AG20443 (cell line): ENCODE measurements around the gene ENTPD6.
A peak's percentile ranks its signal among the peaks of the same experiment; 100 is the strongest.

ENCODE experiments used
- DNase-seq: peaks from one replicate; pipeline ENCODE4 v3.0.0; 2012; ENCODE audit warnings: low spot score, mixed read lengths

Gene ENTPD6

DNA sequence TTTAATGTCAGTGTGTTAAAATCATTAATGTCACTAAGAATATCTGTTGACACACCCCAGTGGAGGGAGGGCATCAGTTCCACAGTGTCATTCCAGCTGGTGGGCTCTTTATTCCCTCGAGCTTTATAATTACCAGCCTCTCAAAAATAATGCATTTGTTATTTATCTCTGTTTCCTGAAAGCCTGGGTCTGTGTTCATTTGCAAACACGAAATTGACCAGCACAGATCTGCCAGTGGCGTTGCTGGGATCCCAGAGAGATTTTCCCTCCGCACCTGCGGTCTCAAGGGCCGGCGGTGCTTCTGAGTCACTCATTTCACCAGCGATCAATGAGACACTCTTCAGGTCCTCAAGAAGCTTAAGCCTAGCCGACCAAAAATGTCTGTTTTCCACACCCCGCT is 46.7 kb downstream of the ENTPD6 start:
- no peak for DNase-seq

DNA sequence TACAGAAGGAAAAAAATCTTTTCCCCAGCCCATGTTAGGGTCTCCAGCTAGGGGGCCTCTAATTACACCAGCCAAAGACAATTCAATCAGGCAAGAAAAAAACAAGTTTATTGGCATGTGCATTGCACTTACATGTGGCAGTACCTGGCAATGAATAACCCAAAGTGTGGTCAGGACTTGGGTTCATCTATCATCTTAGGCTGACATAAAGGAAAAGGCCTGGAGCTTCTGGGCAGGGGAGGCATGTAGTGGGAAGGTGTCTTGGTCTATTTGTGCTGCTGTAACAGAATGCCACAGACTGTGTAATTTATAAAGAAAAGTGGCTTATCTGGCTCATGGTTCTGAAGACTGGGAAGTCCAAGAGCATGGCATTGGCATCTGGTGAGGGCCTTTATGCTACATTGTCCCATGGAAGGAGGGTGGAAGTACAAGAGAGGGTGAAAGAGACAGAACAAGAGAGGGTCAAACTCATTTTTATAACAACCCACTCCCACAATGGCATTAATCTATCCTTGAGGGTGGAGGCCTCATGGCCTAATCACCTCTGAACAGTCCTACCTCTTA is 48.0 kb downstream of the ENTPD6 start:
- DNase-seq = no peak

DNA sequence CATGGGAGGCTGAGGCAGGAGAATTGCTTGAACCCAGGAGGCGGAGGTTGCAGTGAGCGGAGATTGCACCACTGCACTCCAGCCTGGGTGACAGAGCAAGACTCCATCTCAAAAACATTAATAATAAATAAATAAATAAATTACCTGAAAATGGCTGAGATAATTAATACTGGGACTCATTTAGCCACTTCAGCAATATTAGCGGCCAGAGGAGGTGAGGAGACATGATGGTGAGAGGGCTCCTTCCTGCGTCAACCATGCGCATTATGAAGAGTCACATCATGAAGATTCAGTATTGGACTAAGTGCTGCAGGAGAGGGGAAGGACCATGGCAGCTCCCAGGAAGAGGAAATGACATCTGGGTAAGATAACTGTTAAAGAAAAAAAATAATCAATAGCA is 49.5 kb downstream of the ENTPD6 start:
- DNase-seq = no peak

DNA sequence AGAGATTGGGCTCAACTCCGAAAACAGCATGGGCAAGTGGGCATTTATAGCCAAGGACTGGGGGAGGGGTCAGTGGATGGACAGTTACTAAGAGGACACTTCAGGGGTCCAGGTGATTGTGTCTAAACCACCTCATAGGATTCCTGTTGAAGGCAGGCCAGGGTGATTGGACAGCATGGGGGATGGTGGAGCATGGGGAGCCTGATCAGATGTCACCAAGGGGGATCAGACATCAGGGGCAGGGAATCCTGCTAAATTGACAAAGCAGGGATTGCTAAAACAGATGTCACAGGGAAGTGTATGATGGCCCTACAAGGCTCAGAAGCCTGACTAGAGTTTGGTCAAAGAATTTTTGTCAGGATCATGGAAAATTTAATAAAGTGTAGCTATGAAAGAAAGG is 49.9 kb downstream of the ENTPD6 start:
- no peak for DNase-seq

DNA sequence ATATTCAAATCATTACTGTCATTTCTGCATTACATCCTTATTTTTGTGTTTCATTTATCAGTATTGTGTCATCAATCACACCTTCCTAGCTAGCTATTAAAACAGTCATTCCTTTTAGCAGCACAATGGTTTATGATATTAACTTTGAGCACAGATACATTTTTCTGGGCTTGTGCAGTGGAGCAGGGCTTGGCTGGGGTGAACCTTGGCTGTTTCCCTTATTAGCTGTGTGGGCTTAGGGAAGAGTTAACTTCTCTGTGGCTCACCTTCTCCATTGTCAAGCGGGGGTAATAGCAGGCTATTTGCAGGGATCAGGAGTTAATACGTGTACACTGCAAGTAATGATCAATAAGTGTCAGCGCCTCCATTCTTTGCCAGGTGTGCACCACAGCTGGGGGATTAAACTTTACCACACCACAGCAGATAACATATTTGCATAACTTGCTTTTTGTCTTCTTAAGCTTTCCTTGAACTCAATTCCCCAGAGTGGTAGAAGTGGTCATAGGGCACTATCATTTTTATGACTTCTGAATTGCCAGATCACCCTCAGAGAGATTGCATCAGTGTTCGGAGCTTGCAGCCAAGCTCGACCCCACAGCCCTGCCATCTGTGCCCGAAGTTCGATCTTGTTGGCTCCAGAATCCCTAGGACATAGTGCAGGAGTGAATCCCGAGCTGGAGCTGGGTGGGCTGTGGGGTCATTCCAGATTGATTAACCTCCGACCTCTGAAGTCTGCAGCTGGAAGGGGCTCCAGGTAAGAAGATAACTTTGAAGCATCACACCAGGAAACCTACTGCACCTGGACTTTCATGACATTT is 50.9 kb downstream of the ENTPD6 start:
- DNase-seq = no peak

DNA sequence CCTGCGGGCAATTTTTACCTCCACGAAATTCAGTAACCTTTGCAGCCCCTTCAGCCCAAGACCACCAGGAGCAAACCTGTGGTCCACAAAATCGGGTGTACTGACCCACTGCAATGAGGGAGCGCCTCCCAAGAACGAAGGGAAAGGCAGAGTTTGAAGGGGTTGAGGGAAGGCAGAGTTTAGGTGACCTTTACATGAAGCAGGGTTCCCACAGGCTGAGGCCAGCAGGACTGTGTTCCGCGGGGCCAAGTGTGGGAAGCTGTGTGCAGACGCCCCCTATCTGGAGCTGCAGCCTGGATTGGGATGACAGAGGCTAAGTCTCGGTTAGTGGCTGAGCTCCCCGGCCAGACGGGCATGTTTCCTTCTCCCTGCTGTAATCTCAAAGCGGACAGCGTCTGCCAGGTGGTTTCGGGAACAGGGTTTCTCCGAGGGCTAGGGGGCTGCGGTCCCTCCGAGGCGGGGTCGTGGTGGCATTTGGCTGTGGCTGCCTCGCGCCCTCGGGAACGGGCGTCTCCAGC is 51.5 kb downstream of the ENTPD6 start:
- peak; percentile 74 for DNase-seq

DNA sequence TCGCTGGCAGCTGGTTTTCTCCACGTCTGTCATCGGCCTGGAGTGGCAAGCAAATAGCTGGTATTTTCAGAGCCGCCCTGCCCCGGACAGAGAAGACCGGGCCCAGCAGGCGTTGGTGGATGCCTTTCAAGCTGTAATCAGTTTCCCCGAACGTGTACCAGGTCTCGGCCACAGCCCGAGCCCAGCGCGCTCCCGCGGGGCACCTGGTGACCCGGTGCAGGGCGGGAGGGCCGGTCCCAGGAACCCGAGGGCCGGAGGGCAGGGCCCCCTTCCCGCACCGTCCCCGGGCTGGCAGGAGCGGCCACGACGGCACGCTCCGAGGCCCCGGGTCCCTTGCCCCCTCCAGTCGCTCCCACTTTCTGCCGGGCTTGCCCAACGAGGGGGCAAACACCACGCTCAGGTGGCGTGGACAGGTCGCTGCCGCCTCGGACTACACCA is 52.0 kb downstream of the ENTPD6 start:
- no peak for DNase-seq

DNA sequence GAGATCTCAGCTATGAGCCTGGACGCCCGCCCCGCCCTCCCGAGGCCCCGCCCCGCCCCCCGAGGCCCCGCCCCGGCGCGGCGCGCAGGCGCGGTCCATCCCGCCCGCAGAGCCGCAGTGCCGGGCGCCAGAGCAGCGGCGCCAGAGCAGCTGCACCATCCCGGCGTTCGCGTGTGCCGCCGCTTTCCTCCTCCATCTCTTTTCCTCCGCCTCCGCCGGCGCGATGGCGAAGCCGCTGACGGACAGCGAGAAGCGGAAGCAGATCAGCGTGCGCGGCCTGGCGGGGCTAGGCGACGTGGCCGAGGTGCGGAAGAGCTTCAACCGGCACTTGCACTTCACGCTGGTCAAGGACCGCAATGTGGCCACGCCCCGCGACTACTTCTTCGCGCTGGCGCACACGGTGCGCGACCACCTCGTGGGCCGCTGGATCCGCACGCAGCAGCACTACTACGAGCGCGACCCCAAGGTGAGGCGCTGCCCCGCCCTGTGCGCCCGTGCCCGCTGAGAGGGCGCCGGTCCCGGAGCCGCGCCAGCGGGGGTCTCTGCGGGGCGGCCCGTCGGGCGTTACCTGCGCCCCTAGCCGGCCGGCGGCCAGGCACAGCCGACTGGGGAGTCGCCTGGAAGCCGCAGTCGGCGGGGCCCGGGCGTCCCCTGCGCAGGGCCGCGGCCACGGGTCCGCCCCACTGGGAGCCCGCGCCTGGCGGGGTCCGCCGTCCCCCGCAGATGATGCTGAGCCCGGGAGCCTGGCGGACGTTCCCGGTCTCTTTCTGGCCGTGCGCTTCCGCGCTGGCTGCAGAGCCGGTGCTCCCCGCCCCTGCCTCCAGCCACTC is 52.7 kb downstream of the ENTPD6 start, which contains the start of gene PYGB:
PYGB (plus strand) TSS at position 130 of the 830 bp plus-strand sequence; CDS start at position 224, 94 bp downstream.
- peak; percentile 99 for DNase-seq

DNA sequence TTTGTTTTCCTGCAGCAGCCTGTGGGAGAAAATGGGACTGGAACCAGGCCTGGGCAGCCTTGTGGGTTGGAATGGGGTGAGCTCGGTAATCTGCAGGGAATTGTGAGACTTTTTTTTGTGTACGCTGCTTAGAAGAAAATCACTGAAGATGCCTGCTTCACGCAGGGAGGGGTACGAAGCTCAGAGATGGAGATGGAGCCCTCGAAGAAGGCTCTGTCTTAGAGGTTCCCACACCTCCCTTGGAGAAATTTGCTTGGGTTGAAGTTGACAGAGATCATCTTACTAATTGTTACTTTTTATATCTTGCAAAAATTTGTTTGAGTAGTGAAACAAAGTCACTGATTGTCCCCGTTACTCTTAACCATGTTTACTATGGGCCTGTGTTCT is 53.3 kb downstream of the ENTPD6 start:
- DNase-seq = no peak

DNA sequence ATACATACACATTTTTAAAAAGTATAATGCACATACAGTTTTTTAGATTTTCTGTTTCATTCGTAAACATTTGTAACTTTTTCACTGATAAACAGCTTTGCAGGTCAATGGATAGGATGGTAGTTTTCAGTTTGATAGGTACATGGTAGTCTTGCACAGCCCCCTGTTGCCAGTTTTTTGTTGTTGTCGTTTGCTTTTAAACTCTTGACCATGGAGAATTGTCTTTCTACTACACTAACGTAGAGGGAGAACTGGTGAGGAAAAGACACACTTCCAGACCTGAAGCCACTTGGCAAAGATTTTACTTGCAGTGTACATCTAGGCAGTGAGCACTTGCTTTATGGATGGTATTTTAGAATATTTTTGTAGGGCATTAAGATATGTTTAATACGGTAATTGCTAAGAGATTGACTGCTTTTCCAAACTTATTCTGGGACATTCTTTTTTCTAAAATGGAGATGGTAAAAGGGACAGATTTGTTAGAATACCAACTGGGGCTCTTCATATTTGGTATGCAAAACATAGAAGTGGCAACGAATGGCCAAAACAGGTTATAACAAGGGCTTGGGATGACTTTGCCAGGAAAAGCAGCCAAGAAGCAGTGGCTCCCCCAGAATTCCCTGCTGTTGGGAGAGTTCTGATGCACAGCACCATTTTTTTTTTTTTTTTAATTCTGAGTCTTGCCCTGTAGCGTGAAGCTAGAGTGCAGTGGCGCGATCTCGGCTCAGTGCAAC is 53.9 kb downstream of the ENTPD6 start:
- DNase-seq = no peak

DNA sequence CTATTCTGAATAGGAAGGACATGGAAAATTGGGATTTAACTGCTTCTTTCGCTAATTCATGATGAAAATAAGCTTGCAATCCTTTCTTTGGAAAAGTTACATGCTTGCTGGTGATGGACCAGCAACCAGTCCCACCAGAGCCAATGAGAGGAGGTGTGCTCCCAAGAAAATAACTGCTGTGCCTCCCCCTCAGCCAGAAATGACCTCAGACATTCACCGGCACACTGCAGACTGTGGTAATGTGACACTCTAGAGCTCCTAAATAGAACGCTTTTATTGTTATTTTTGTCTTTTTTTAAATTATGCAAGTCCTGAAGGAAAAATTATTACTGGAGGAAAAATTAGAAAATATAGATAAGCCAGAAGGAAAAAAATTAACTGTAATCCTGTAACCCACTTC is 55.0 kb downstream of the ENTPD6 start:
- no peak for DNase-seq

DNA sequence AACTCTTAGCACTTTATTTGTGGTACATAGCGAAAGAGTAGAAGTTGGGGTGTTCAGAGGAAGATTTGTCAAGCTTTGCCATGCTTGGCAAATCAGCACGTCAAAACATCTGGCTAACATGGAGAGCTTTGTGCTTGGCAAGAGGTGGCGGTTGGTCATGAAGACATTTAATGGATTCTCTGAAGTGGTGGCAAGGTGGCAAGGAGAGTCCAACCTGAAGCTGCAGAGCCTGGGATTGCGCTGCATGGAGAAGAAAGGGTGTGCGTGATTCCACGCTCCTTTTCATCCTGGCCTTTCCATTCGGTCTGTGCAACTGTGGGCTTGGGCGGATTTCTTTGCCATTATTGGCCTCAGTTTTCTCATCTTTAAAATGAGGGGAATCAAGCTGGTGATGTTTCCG is 55.5 kb downstream of the ENTPD6 start:
- no peak for DNase-seq

DNA sequence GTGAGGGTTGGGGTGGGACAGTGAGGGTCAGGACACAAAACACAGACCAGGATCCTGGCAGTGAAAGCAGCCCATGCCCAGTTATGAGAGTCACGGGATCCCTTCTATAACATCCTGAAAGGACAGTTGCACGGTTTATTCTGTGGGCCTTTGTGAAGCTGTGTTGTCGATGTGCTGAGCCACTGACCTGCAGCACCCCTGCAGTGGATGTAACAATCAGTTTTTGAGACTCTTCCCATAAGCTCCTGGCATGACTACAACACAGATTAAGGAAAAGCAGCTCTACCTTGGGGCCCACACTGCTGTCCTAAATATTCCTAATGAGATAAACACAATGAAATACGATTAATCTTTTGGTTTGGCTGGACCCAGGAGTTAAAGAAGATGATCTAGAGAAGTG is 56.0 kb downstream of the ENTPD6 start:
- no peak for DNase-seq

DNA sequence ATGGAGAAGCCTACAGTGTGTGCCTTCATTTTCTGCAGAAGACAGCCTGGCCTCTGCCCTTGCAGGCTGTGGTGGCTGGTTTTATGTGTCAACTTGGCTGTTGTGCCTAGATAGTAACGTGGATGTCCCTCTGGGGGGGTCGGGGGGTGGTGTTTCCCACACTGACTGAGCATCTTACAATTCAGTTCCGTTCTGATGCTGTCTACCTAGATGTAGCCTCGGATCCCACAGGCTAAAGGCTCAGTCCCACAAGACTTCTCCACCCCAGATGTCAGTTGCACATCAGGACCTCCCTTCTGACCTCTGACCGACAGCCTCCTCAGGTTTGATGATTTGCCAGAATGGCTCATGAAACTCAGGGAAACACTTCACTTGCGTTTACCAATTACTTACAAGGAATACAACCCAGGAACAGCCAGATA is 56.7 kb downstream of the ENTPD6 start:
- no peak for DNase-seq

DNA sequence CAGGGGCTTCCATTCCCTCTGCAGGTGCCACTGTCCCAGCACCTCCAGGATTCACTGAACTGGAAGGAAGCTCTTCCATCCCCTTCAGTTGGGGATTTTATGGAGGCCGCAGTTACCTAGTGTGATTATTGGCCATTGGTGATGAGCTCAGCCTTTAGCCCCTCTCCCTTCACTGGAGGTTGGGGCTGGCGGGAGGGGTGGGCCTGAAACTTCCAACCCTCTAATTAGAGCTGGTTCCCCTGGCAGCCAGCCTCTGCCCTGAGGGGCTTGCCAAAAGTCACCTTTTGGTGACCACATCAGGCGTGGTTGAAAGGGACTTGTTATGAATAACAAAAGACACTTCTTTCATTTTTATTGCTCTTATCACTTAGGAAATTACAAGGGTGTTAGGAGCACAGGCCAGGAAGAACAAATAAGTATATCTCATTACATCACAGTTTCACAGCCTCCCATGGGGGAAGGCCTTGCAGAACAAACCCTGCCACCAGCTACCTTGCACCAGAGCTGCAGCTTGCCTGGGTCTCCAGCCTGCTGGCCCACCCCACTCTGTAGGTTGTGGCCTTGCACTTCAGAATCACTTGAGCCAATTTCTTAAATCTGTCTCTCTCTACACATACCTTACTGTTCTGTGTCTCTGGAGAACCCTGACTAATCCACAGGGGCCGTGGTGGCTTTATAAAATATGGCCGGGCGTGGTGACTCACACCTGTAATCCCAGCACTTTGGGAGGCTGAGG is 57.3 kb downstream of the ENTPD6 start:
- DNase-seq = no peak

DNA sequence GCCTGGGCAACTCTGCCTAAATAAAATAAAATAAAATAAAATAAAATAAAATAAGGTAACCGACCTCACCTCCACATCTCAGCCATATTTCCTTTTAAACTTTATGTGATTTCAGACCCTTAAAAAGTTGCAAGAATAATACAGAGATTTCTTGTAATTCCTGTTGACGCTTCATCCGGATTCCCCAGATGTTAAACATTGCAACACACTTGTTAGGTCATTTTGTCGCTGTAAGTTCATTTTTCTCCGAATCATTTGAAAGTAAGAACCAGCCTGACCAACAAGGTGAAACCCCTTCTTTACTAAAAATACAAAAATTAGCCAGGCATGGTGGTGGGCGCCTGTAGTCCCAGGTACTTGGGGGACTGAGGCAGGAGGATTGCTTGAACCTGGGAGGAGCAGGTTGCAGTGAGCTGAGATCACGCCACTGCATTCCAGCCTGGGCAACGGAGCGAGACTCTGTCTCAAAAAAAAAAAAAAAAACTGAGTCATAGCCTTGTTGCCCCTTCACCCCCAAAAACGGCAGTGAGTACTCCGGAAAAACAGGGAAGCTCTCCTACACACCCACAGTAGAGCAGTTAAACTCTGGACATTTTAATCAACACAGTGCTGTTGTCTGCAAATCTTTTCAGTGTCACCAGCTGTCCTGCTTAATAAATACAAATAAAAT is 58.2 kb downstream of the ENTPD6 start:
- no peak for DNase-seq

DNA sequence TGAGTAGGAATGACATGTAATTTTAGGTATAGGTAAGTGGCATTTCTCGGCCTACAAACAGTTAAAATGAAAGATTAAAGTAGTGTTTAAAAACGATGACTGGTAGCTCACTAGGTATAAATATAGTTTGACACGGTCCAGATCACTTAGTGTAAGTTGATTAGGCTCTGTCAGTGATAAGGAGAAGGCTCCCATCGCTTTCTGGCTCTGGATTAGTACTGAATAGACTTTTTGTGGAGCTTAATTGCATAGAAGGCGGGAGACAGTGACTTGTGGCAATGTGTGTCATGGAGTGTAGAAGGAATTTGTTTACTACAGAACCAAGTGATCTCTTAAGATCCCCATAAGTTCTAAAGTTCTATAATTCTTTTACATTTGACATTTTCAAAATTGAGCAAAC is 59.1 kb downstream of the ENTPD6 start:
- no peak for DNase-seq

DNA sequence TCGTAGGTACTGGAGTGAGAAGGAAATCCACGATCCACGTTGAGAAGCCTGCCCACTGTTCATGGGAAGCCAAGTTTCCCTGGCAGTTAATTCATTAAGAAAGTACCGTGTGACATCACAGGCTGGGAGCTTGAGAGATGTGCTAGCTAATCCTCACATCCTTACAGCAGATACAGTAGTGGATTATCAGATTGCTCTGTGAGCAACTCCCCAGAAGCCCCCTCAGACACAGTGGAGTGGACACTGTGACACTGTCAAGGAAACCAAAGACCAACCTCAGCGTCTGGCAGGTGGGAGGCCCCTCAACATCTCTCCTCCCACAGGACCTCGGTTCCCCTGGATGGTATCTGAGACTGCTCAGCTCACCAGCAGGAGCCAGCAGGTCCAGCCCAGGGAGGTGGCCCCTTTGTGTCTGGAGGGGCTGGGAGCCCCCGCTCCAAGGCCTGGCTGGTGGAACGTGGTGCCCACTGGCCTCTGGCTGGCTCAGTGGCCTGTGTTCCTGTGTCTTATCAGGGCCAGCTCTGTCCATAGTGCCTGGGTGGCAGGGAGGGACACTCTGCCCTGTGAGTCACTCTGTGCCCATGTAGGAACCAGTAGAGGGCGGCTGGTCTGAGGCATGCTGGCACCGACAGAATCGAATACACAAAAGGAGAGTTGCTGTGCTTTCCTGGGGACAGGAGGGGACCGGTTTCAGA is 59.6 kb downstream of the ENTPD6 start:
- no peak for DNase-seq

DNA sequence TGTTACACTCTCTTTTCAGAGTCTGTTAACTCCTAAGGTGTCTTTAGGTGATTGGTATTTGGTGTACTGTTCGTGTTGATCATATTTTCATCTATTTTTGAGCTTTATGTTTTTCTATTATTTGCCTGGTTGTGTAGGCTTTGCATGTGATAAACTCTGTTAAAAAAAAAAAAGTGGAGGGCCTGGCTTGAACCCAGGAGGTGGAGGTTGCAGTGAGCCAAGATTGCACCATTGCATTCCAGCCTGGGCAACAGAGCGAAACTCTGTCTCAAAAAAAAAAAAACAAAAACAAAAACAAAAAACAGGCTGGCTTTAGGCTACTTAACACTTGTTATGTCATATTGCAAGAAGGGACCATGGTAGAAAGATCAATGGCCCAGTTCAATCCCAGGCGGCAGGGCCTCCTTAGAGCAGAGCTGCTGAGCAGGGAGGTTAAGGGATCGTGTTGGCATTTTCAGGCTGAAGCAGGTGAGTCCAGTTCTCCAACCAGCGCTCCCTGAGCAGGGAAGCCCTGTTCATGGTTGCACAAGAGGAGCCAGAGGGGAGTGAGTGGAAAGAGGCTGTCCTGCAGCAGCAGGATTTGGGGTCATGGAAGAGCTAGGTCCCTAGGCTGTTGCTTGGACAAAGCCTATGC is 60.8 kb downstream of the ENTPD6 start:
- no peak for DNase-seq

DNA sequence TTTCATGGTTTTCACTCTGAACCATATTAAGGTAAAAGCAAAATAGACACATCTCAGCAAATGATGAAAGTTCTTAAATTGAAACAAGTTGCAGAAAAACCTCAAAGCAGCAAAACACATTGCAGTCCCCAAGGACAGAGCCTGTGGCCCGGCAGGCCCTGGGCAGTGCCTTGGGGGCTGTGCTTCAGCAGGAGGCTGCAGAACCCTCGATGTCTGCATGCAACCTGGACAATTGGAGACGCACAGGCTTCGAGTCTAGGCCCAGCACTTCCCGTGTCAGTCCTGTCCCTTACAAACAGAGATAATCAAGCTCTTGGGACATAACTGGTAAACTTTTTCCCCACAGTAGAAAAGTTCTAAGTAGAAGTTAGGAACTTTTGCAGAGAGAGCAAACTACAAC is 61.6 kb downstream of the ENTPD6 start:
- DNase-seq = no peak
